T-helper 2 cell treated with Interferon-gamma antibody and Interleukin-4, amounts not matched to agents 5 μg/mL and 100 μg/mL, for 36 hours (primary cell): Measurements from ENCODE around the gene EBLN2.

Source experiments
- DNase-seq: peaks from one replicate; pipeline ENCODE4 v3.0.0; 2021; ENCODE audit warnings: low spot score
- H3K27ac Mint-ChIP-seq: one replicate; pipeline ENCODE4 v1.8.0; 2021; ENCODE audit warnings: mild to moderate bottlenecking, mixed read lengths
- H3K27me3 Mint-ChIP-seq: one replicate; pipeline ENCODE4 v1.8.0; 2021; ENCODE audit warnings: low read depth, mixed read lengths
- H3K36me3 Mint-ChIP-seq: one replicate; pipeline ENCODE4 v1.8.0; 2021; ENCODE audit warnings: low read depth, mixed read lengths
- H3K4me1 Mint-ChIP-seq: one replicate; pipeline ENCODE4 v1.8.0; 2021; ENCODE audit warnings: low read depth, mixed read lengths
- H3K4me3 Mint-ChIP-seq: one replicate; pipeline ENCODE4 v1.8.0; 2022; ENCODE audit warnings: mild to moderate bottlenecking, moderate library complexity, mixed read lengths
- H3K9me3 Mint-ChIP-seq: one replicate; pipeline ENCODE4 v1.8.0; 2021; ENCODE audit warnings: mixed read lengths

The EBLN2 gene

GRCh38 chr3:73071952-73072351, 10.5 kb downstream of the EBLN2 start:
- Mint-ChIP-seq H3K9me3 (no peaks in the 10 kb centered on the region), H3K4me3 (no peak overlapping the region), H3K4me1 (peaks cover 8% of the 10 kb centered on the region), H3K27ac (no peak overlapping the region), H3K36me3 (peaks cover 3% of the 10 kb centered on the region), H3K27me3 (no peaks in the 10 kb centered on the region)
- DNase-seq, result no peak

DNA sequence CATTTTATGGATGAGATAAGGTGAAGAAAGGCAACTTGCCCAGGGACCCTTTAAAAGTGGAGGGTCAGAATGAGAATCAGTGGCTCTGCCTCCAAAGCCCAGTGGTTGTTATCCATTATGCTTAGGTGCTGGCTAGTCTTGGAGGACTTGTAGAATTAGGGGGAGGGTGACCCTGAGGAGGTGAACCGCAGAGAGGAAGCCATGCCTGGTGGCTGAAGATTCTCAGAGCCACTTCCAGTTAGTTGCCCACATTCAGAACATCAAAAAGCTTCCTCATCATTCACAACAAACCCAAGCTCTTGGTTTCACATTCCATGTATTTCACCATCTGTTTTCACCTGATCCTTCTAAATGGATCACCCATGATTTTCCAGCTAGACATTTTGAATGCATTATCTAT, 11.2 kb downstream of the EBLN2 start:
- no peak for DNase-seq
- Mint-ChIP-seq H3K36me3 (peaks cover 3% of the 10 kb centered on the region), H3K27ac (no peak overlapping the region), H3K4me1 (peaks cover 8% of the 10 kb centered on the region), H3K4me3 (no peak overlapping the region), H3K27me3 (no peaks in the 10 kb centered on the region), H3K9me3 (no peaks in the 10 kb centered on the region)

DNA sequence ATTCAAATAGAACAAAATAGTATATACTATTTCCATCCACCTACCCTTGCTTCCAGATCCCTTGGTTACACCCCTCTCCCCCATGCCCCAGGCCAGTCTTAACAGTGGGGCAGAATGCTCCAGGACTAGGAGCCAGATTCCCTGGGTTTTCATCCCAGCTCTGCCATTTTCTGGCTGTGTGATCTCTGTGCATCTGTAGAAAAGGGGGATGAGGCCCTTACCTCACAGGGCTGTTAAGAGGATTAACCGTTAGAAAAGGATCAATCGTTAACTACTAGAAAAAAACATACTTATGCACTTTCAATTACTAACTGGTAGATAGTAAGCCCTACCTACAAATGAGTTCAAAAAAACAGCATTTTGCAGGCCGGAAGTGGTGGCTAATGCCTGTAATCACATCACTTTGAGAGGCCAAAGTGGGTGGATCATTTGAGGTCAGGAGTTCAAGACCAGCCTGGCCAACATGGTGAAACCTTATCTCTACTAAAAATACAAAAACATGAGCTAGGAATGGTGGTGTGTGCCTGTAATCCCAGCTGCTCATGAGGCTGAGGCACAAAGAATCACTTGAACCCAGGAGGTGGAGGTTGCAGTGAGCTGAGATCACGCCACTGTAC, 11.7 kb downstream of the EBLN2 start:
- no peak for DNase-seq

DNA sequence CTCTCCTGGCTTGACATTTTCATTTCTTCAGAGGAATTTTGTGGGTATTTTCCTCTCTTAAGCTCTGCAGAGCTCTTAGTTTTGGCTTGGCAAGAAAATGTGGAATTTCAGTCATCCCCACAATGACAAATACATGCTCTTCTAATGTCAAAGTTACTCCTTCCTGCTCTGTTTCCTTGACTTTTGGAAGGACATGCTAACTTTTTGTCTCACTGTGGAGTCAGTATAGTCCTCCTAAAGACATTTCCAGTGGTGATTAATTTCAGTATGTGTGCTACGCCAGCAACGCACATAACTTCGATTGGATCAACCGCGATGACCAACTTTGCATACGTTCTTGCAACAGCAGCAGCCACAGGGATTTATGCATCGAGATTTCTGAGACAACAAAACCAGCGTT, 13.3 kb downstream of the EBLN2 start:
- Mint-ChIP-seq H3K36me3 (no peaks in the 10 kb centered on the region), H3K4me3 (no peak overlapping the region), H3K27ac (no peak overlapping the region), H3K9me3 (no peaks in the 10 kb centered on the region), H3K4me1 (peaks cover 8% of the 10 kb centered on the region), H3K27me3 (no peaks in the 10 kb centered on the region)
- no peak for DNase-seq

More for the DNA sequence above, 11.7 kb downstream of the EBLN2 start:
- Mint-ChIP-seq H3K27ac (no peak overlapping the region), H3K27me3 (no peaks in the 10 kb centered on the region), H3K4me1 (peaks cover 8% of the 10 kb centered on the region), H3K36me3 (no peaks in the 10 kb centered on the region), H3K9me3 (no peaks in the 10 kb centered on the region), H3K4me3 (no peak overlapping the region)

- Mint-ChIP-seq H3K4me1 (peaks cover 2% of the 10 kb centered on the region), H3K9me3 (no peaks in the 10 kb centered on the region), H3K27ac (no peak overlapping the region), H3K4me3 (no peak overlapping the region), H3K36me3 (no peaks in the 10 kb centered on the region), H3K27me3 (no peaks in the 10 kb centered on the region)
- DNase-seq, result no peak
These were observed 18.9 kb downstream of the EBLN2 start for GRCh38 chr3:73080216-73080966.

DNA sequence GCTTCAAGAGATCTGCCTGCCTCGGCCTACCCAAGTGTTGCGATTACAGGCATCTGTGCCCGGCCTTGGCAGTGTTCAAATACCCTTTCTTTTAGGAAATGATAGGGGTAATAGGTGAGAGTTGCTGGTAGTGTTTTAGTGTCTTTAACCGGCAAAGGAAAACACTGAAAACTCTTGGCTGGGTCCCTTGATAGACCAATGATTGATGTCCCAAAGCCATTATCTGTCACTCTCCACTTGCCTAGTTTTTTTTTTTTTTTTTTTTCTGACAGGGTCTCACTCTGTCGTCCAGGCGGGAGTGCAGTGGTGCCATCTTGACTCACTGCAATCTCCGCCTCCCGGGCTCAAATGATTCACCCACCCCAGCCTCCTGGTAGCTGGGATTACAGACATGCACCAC, 19.7 kb downstream of the EBLN2 start:
- Mint-ChIP-seq H3K9me3 (no peaks in the 10 kb centered on the region), H3K27me3 (peaks cover 2% of the 10 kb centered on the region), H3K4me3 (no peak overlapping the region)

GRCh38 chr3:73084170-73084569, 22.7 kb downstream of the EBLN2 start:
- Mint-ChIP-seq H3K27me3 (peaks cover 4% of the 10 kb centered on the region), H3K36me3 (no peaks in the 10 kb centered on the region), H3K27ac (no peak overlapping the region), H3K9me3 (no peaks in the 10 kb centered on the region), H3K4me3 (no peak overlapping the region), H3K4me1 (peaks cover 7% of the 10 kb centered on the region)
- no peak for DNase-seq

More for the DNA sequence above, 19.7 kb downstream of the EBLN2 start:
- Mint-ChIP-seq H3K4me1 (peaks cover 5% of the 10 kb centered on the region), H3K36me3 (no peaks in the 10 kb centered on the region), H3K27ac (no peak overlapping the region)
- DNase-seq, result no peak

GRCh38 chr3:73086071-73086494, 24.6 kb downstream of the EBLN2 start:
- Mint-ChIP-seq H3K4me1 (peaks cover 5% of the 10 kb centered on the region), H3K4me3 (no peak overlapping the region), H3K27ac (no peak overlapping the region)

DNA sequence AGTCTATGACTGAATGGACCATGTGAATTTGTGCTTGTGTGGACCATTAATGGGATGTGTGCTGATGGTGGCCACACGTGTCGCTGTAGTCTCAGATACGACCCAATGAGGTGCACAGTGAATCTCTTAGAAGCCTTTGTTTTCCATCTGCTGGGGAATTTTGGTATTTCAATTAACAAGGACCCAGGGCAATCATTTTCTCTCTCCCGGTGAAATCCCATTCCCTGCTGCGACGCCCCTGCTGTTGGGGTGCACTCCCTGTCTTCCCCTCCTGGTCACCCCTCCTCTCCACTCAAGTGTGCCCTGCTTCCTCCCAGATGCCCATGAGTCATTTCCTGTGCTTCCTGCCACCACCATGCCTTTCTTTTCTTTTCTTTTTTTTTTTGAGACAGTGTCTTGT, 32.7 kb downstream of the EBLN2 start:
- Mint-ChIP-seq H3K36me3 (no peaks in the 10 kb centered on the region), H3K9me3 (no peaks in the 10 kb centered on the region), H3K4me1 (peaks cover 4% of the 10 kb centered on the region), H3K4me3 (peak overlapping the region; percentile 18), H3K27ac (no peak overlapping the region), H3K27me3 (no peaks in the 10 kb centered on the region)
- no peak for DNase-seq

More at GRCh38 chr3:73086071-73086494, 24.6 kb downstream of the EBLN2 start:
- DNase-seq, result peak; percentile 18
- no peaks in the 10 kb centered on the region for H3K36me3 Mint-ChIP-seq
- H3K27me3 Mint-ChIP-seq, result peaks cover 4% of the 10 kb centered on the region
- H3K9me3 Mint-ChIP-seq, result no peaks in the 10 kb centered on the region

DNA sequence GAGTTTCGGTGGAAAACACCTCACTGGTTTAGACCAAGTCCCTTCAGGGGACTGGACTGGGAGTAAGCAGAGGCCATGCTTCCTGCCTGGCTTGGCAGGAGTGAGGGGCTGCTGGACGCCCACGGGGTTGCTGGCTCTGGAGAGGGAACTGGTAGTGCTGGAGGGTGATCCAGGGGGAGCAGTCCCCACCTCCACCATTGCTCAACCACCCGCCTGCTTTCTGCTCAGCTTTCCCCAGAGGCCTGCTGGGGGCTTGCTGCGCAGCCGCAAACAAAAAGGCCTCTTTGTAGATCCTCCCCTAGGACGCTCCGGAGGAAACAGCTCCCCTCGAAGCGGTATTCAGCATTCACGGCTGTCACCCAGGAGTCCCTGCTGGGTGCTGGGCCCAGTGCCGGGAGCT, 33.5 kb downstream of the EBLN2 start:
- no peak overlapping the region for H3K4me3 Mint-ChIP-seq
- peaks cover 4% of the 10 kb centered on the region for H3K4me1 Mint-ChIP-seq
- no peak overlapping the region for H3K27ac Mint-ChIP-seq
- no peak for DNase-seq
- no peaks in the 10 kb centered on the region for H3K27me3 Mint-ChIP-seq
- H3K36me3 Mint-ChIP-seq, result no peaks in the 10 kb centered on the region
- no peaks in the 10 kb centered on the region for H3K9me3 Mint-ChIP-seq

GRCh38 chr3:73096169-73096568, 34.7 kb downstream of the EBLN2 start:
- H3K4me1 Mint-ChIP-seq, result peaks cover 4% of the 10 kb centered on the region
- no peaks in the 10 kb centered on the region for H3K27me3 Mint-ChIP-seq
- H3K9me3 Mint-ChIP-seq, result no peaks in the 10 kb centered on the region
- no peak overlapping the region for H3K4me3 Mint-ChIP-seq
- H3K36me3 Mint-ChIP-seq, result no peaks in the 10 kb centered on the region
- H3K27ac Mint-ChIP-seq, result no peak overlapping the region
- DNase-seq, result no peak

- peaks cover 4% of the 10 kb centered on the region for H3K4me1 Mint-ChIP-seq
- H3K9me3 Mint-ChIP-seq, result no peaks in the 10 kb centered on the region
- no peaks in the 10 kb centered on the region for H3K27me3 Mint-ChIP-seq
These were observed 36.6 kb downstream of the EBLN2 start for GRCh38 chr3:73098026-73098425.

DNA sequence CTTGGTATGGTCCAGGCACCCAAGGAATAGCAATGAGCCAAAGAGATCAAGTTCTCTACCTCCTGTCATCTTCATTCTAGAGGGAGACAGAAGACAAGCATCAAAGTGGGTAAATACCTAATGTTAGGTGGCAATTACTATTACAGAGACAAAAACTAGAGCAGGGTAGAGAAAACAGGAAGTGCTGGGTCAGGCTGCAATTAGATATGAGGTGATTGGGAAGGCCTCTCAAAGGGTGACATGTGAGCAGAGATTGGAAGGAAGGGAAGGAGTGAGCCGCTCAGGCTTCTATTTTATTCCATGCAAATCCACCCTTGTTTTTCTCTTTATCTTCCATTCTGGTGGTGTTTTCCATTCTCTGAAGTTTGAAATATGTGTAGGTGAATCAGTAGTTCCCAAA, 37.4 kb downstream of the EBLN2 start:
- H3K4me3 Mint-ChIP-seq, result no peak overlapping the region
- DNase-seq, result no peak
- no peaks in the 10 kb centered on the region for H3K9me3 Mint-ChIP-seq
- H3K27me3 Mint-ChIP-seq, result no peaks in the 10 kb centered on the region
- H3K27ac Mint-ChIP-seq, result no peak overlapping the region
- H3K4me1 Mint-ChIP-seq, result peaks cover 4% of the 10 kb centered on the region
- no peaks in the 10 kb centered on the region for H3K36me3 Mint-ChIP-seq

More at GRCh38 chr3:73098026-73098425, 36.6 kb downstream of the EBLN2 start:
- Mint-ChIP-seq H3K27ac (no peak overlapping the region), H3K4me3 (no peak overlapping the region), H3K36me3 (no peaks in the 10 kb centered on the region)
- DNase-seq, result no peak

DNA sequence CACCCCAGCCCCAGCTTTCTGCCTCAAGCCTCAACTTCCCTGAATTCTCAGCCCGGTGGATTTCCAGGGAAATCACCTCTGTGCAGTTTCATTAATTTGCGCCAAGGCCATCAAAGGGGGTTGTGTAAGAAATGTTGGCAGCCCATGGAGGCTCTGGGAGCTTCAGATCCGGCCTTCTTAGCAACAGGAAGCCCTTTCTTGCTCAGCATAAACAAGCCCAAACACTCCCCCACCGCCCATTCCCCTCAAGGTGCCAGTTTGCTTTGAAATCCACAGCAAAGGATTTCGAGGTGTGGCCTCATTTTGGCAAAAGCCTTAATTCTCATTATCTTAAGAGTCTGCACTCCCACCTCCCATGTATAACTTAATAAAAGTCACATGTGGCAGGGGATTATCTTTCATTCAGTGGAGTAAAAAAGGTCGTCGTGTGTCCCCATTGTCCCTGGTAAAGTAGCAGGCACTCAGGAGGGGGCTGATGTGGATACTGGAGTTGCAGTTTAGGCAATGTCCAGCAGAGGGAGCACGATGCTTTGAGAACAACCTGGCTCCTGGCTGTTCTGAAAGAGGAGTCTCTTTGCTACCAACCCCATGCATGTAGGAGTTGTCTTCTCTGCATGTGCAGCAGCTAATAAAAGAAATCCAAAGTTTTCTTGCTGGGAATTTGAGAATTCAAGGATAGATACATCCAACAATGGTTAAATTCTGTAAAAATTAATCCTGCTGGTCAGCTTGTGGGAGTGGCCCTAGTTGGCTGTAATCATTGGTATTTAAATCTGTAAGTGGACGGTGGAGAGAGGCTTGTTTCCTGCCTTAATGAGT, 39.5 kb downstream of the EBLN2 start:
- H3K9me3 Mint-ChIP-seq, result no peaks in the 10 kb centered on the region
- H3K4me1 Mint-ChIP-seq, result no peaks in the 10 kb centered on the region
- peak; percentile 48 for DNase-seq
- no peaks in the 10 kb centered on the region for H3K36me3 Mint-ChIP-seq
- H3K4me3 Mint-ChIP-seq, result no peak overlapping the region
- no peak overlapping the region for H3K27ac Mint-ChIP-seq
- no peaks in the 10 kb centered on the region for H3K27me3 Mint-ChIP-seq
